GM19238 (cell line): ENCODE measurements around the gene LOXHD1.

Source experiments
- DNase-seq: peaks from one replicate; pipeline ENCODE4 v3.0.0; 2011; ENCODE audit warnings: low spot score; ENCODE audit not compliant: insufficient read length

The LOXHD1 gene

GRCh38 chr18:46481048-46481846 is 175.8 kb downstream of the LOXHD1 start:
- peak; percentile 30 for DNase-seq

- DNase-seq = no peak
Measured at GRCh38 chr18:46480226-46480625, 176.8 kb downstream of the LOXHD1 start.

GRCh38 chr18:46478796-46479195 is 178.2 kb downstream of the LOXHD1 start:
- no peak for DNase-seq

- DNase-seq = no peak
Measured at GRCh38 chr18:46477425-46478011, 179.5 kb downstream of the LOXHD1 start.

GRCh38 chr18:46475390-46475752 is 181.6 kb downstream of the LOXHD1 start:
- no peak for DNase-seq

GRCh38 chr18:46474487-46475389 is 182.3 kb downstream of the LOXHD1 start:
- no peak for DNase-seq

- DNase-seq = no peak
Measured at GRCh38 chr18:46471809-46472498, 185.1 kb downstream of the LOXHD1 start.

- DNase-seq = no peak
Measured at GRCh38 chr18:46470714-46471113, 186.3 kb downstream of the LOXHD1 start.

- no peak for DNase-seq
Measured at GRCh38 chr18:46469186-46469915, 187.7 kb downstream of the LOXHD1 start.

GRCh38 chr18:46468426-46469180 is 188.4 kb downstream of the LOXHD1 start:
- DNase-seq = no peak

GRCh38 chr18:46466234-46467160 is 190.5 kb downstream of the LOXHD1 start:
- DNase-seq = no peak

- no peak for DNase-seq
Measured at GRCh38 chr18:46464926-46465655, 191.9 kb downstream of the LOXHD1 start.

GRCh38 chr18:46462523-46462922 is 194.5 kb downstream of the LOXHD1 start:
- no peak for DNase-seq

- DNase-seq = no peak
Measured at GRCh38 chr18:46461993-46462392, 195.0 kb downstream of the LOXHD1 start.

- DNase-seq = no peak
Measured at GRCh38 chr18:46460754-46461153, 196.3 kb downstream of the LOXHD1 start.

GRCh38 chr18:46459789-46460455 is 197.1 kb downstream of the LOXHD1 start:
- no peak for DNase-seq

- no peak for DNase-seq
Measured at GRCh38 chr18:46458472-46458871, 198.5 kb downstream of the LOXHD1 start.

- DNase-seq = no peak
Measured at GRCh38 chr18:46456691-46457090, 200.3 kb downstream of the LOXHD1 start.
